Neural progenitor cell (in vitro differentiated cells): ENCODE measurements around the gene PPP2R2C. TPM values are rescaled to one million over a fixed set of nuclear protein-coding genes. Genes with fewer than 3 reads are reported as not detected.

Experiments used
- DNase-seq: peaks from one replicate; pipeline ENCODE4 v3.0.0-alpha.2; 2016; ENCODE audit warnings: low spot score
- H2AFZ ChIP-seq: fragments of 200-600 bp; sonication (generic); replicated peaks from 2 replicates; pipeline ENCODE4 v1.6.1; 2016; ENCODE audit warnings: antibody characterized with exemption
- H3F3A ChIP-seq: fragments of 200-600 bp; sonication (generic); 2 replicates; pipeline ENCODE4 v1.6.1; 2016; ENCODE audit warnings: antibody characterized with exemption, low read depth
- H3K27ac ChIP-seq: fragments of 200-600 bp; sonication (generic); 2 replicates; pipeline ENCODE4 v1.5.1; 2016; ENCODE audit warnings: mild to moderate bottlenecking
- H3K27me3 ChIP-seq: fragments of 200-600 bp; sonication (generic); 2 replicates; pipeline ENCODE4 v1.6.1; 2016; ENCODE audit warnings: mild to moderate bottlenecking, moderate library complexity
- H3K36me3 ChIP-seq: fragments of 200-600 bp; sonication (generic); 2 replicates; pipeline ENCODE4 v1.5.1; 2016
- H3K4me1 ChIP-seq: fragments of 200-600 bp; sonication (generic); 2 replicates; pipeline ENCODE4 v1.6.1; 2016; ENCODE audit warnings: mixed run types
- H3K4me2 ChIP-seq: fragments of 200-600 bp; sonication (generic); 2 replicates; pipeline ENCODE4 v1.6.1; 2016
- H3K4me3 ChIP-seq: fragments of 200-600 bp; sonication (generic); 2 replicates; pipeline ENCODE4 v1.5.1; 2016
- H3K79me2 ChIP-seq: fragments of 200-600 bp; sonication (generic); 2 replicates; pipeline ENCODE4 v1.6.1; 2016; ENCODE audit warnings: low read depth
- H3K9ac ChIP-seq: fragments of 200-600 bp; sonication (generic); 2 replicates; pipeline ENCODE4 v1.6.1; 2016
- H3K9me3 ChIP-seq: fragments of 200-600 bp; sonication (generic); 2 replicates; pipeline ENCODE4 v1.5.1; 2016; ENCODE audit warnings: low read depth
- H4K20me1 ChIP-seq: fragments of 200-600 bp; sonication (generic); 2 replicates; pipeline ENCODE4 v1.6.1; 2016; ENCODE audit warnings: low read depth
- H3K27ac Mint-ChIP-seq: 3 replicates; pipeline ENCODE4 v1.8.0; 2021; ENCODE audit warnings: mixed read lengths
- H3K27me3 Mint-ChIP-seq: 2 replicates; pipeline ENCODE4 v1.8.0; 2022; ENCODE audit warnings: low read depth, mild to moderate bottlenecking, inconsistent platforms, moderate library complexity, mixed read lengths; ENCODE audit not compliant: insufficient read depth
- H3K36me3 Mint-ChIP-seq: 3 replicates; pipeline ENCODE4 v1.8.0; 2021; ENCODE audit warnings: mixed read lengths
- H3K4me1 Mint-ChIP-seq: 3 replicates; pipeline ENCODE4 v1.8.0; 2021; ENCODE audit warnings: mixed read lengths
- H3K4me3 Mint-ChIP-seq: 3 replicates; pipeline ENCODE4 v1.8.0; 2021; ENCODE audit warnings: mild to moderate bottlenecking, moderate library complexity, mixed read lengths
- H3K9me3 Mint-ChIP-seq: 3 replicates; pipeline ENCODE4 v1.8.0; 2020; ENCODE audit warnings: mixed read lengths
- EZH2 ChIP-seq: fragments of 200-600 bp; sonication (generic); IDR thresholded peaks from 2 replicates; pipeline ENCODE4 v1.6.1; 2017; ENCODE audit warnings: antibody characterized with exemption, mild to moderate bottlenecking, moderate library complexity
- EZH2phosphoT487 ChIP-seq: fragments of 200-600 bp; sonication (generic); IDR thresholded peaks from 2 replicates; pipeline ENCODE4 v1.6.1; 2017; ENCODE audit warnings: antibody characterized with exemption
- total RNA-seq: library from RNA; depleted of rRNA; stranded (reverse); fragments of >200 nt; gene quantifications from 2 replicates; pipeline ENCODE4 v1.2.3, GENCODE V29; 2015; ENCODE audit warnings: low replicate concordance
- TF ChIP-seq, protein P1 (sequence below): fragments of 200-600 bp; sonication (generic); IDR thresholded peaks from 2 replicates; pipeline ENCODE4 v1.5.1; 2017; ENCODE audit warnings: antibody characterized with exemption, mild to moderate bottlenecking

Gene PPP2R2C
- 2.5 and 3.5 TPM in 2 replicates for total RNA-seq

- Histone ChIP-seq H3K9ac (no peak within 1 kb of the TSS), H3K36me3 (no peaks in the 10 kb centered on the region), H3K27me3 (peaks cover 67% of the 10 kb centered on the region), H3K4me2 (peak within 1 kb of the TSS; percentile 99), H3K27ac (no peak within 1 kb of the TSS), H3K4me1 (peaks cover 6% of the 10 kb centered on the region), H3K4me3 (peak within 1 kb of the TSS; percentile 68), H2AFZ (peak within 1 kb of the TSS; percentile 95), H3K79me2 (no peaks in the 10 kb centered on the region), H3K9me3 (no peaks in the 10 kb centered on the region), H3F3A (peaks cover 14% of the 10 kb centered on the region), H4K20me1 (peaks cover 6% of the 10 kb centered on the region)
- H3K27me3 Mint-ChIP-seq: peaks cover 59% of the 10 kb centered on the region
- H3K27ac Mint-ChIP-seq: no peak within 1 kb of the TSS
- TF ChIP-seq EZH2 (peak; percentile 62), EZH2phosphoT487 (peak; percentile 56)
- TF ChIP-seq, protein P1, sequence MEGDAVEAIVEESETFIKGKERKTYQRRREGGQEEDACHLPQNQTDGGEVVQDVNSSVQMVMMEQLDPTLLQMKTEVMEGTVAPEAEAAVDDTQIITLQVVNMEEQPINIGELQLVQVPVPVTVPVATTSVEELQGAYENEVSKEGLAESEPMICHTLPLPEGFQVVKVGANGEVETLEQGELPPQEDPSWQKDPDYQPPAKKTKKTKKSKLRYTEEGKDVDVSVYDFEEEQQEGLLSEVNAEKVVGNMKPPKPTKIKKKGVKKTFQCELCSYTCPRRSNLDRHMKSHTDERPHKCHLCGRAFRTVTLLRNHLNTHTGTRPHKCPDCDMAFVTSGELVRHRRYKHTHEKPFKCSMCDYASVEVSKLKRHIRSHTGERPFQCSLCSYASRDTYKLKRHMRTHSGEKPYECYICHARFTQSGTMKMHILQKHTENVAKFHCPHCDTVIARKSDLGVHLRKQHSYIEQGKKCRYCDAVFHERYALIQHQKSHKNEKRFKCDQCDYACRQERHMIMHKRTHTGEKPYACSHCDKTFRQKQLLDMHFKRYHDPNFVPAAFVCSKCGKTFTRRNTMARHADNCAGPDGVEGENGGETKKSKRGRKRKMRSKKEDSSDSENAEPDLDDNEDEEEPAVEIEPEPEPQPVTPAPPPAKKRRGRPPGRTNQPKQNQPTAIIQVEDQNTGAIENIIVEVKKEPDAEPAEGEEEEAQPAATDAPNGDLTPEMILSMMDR: no peak
- H3K4me1 Mint-ChIP-seq: peaks cover 3% of the 10 kb centered on the region
- no peaks in the 10 kb centered on the region for H3K36me3 Mint-ChIP-seq
- DNase-seq: peak; percentile 82
- no peaks in the 10 kb centered on the region for H3K9me3 Mint-ChIP-seq
- peak within 1 kb of the TSS; percentile 80 for H3K4me3 Mint-ChIP-seq
These were observed at the start of gene PPP2R2C for GRCh38 chr4:6472387-6473263. PPP2R2C (minus strand) TSS chr4:6472614; CDS start chr4:6472229, 385 bp downstream.

DNA sequence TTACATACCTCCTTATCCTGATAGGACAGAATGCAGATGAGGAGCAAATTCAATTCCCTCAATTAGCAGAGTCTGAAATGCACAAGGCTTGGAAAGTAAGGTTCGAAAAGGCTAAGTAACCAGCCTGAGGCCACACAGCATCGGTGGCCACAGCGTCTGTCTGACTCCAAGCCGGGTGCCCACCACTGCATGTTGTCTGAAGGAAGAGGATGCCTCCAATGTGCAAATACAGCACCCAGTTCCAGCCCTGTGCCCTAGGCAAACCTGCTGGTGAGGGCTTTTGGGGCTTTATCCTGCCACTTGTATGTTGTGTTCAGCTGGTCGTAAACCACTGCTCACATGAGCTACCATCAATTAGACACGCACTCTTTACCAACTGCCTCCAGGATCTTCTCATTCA, 48.6 kb upstream of the PPP2R2C start:
- Histone ChIP-seq H3K9ac (no peak overlapping the region), H3K4me2 (no peak overlapping the region), H3K27ac (no peak overlapping the region), H3K4me3 (no peak overlapping the region), H3K79me2 (no peaks in the 10 kb centered on the region), H4K20me1 (no peaks in the 10 kb centered on the region), H3K36me3 (no peaks in the 10 kb centered on the region), H3K4me1 (no peaks in the 10 kb centered on the region), H3F3A (no peaks in the 10 kb centered on the region), H3K27me3 (no peaks in the 10 kb centered on the region), H3K9me3 (no peaks in the 10 kb centered on the region), H2AFZ (no peak overlapping the region)
- Mint-ChIP-seq H3K27ac (no peak overlapping the region), H3K36me3 (no peaks in the 10 kb centered on the region), H3K27me3 (peaks cover 13% of the 10 kb centered on the region), H3K9me3 (peaks cover 2% of the 10 kb centered on the region), H3K4me1 (no peaks in the 10 kb centered on the region), H3K4me3 (no peak overlapping the region)
- TF ChIP-seq EZH2phosphoT487 (no peak), EZH2 (no peak)
- TF ChIP-seq, protein P1: no peak
- no peak for DNase-seq

- Mint-ChIP-seq H3K4me3 (no peak overlapping the region), H3K36me3 (no peaks in the 10 kb centered on the region), H3K9me3 (peaks cover 2% of the 10 kb centered on the region), H3K4me1 (no peaks in the 10 kb centered on the region), H3K27me3 (peaks cover 11% of the 10 kb centered on the region), H3K27ac (no peak overlapping the region)
- no peak for DNase-seq
- Histone ChIP-seq H3K27me3 (no peaks in the 10 kb centered on the region), H3K79me2 (no peaks in the 10 kb centered on the region), H4K20me1 (no peaks in the 10 kb centered on the region), H3K4me1 (no peaks in the 10 kb centered on the region), H3K36me3 (no peaks in the 10 kb centered on the region), H3K9me3 (no peaks in the 10 kb centered on the region), H3F3A (no peaks in the 10 kb centered on the region), H3K4me3 (no peak overlapping the region), H3K27ac (no peak overlapping the region), H2AFZ (no peak overlapping the region), H3K4me2 (no peak overlapping the region), H3K9ac (no peak overlapping the region)
- no peak for TF ChIP-seq EZH2phosphoT487
- TF ChIP-seq, protein P1: no peak
- TF ChIP-seq EZH2: no peak
These were observed 47.7 kb upstream of the PPP2R2C start for GRCh38 chr4:6520051-6520636.
